ENCODE measurements around the gene SS18L1. TPM values are rescaled to one million over a fixed set of nuclear protein-coding genes. Genes with fewer than 3 reads are reported as not detected.

Gene SS18L1
- total and polyA plus RNA-seq, 10 of the 15 experiments (the other 5 are each of a cell fraction or from before 2014, with no cell fraction given), result 1.8 to 20.0 (median 6.6) TPM

GRCh38 chr20:62143957-62144825 is 622 bp downstream of the SS18L1 start (continued):
- peak; percentile 42; the same call in 1 of the 2 replicates for TF ChIP-seq ZNF207 (IDR thresholded peaks at IDR 0.05; ENCODE audit: borderline replicate concordance)
- peak; percentile 17; the same call in 1 of the 2 replicates for TF ChIP-seq NKRF (conservative IDR thresholded peaks at IDR 0.05)
- TF ChIP-seq EP300 (IDR thresholded peaks at IDR 0.05; ENCODE audit: borderline replicate concordance in 1 of 2, control insufficient read depth in 1 of 2, low read depth in 2 of 2, low read length in 2 of 2), result no peak

GRCh38 chr20:62145688-62146018 is 2.1 kb downstream of the SS18L1 start:
- DNase-seq (ENCODE audit: low read depth, low spot score) (no peak), ATAC-seq (no peak), FAIRE-seq (no peak)
- ChIA-PET SMC1A (ENCODE audit: uncharacterized antibody, unreplicated experiment) (interaction anchor here (0.7 kb wide), 1 partner anchor 110 kb away, joined by 4 read pairs; no protein-coding TSS in a partner anchor), RAD21 (ENCODE audit: unreplicated experiment) (no interaction called here), CTCF (no interaction called here), POLR2A (interaction anchor here (1.7 kb wide), 1 partner anchor 79 kb away, joined by 7 read pairs; the partner anchor contains the start of gene TAF4)
- WGBS (ENCODE audit: insufficient coverage, insufficient replicate concordance, low lambda C conversion rate, missing lambda C conversion rate), result 98% methylated on average over 7 of the region's 7 CpGs
- BruUV-seq (replicated peaks), result no TSS peak
- Histone ChIP-seq H3K4me2 (ENCODE audit: control insufficient read depth, insufficient read depth) (peak overlapping the region; percentile 25), H3K36me3 (ENCODE audit: control insufficient read depth in 2 of 2, insufficient read depth in 2 of 2, low read length in 1 of 2) (no peaks in the 10 kb centered on the region; a peak in 1 of 4 replicates), H3K4me1 (ENCODE audit: control insufficient read depth, insufficient read depth, low read length) (peaks cover 10% of the 10 kb centered on the region), H3K9ac (ENCODE audit: control insufficient read depth, insufficient read depth, low read length) (no peak overlapping the region), H3K4me3 (no peak overlapping the region), H4K20me1 (ENCODE audit: control insufficient read depth, insufficient read depth) (peaks cover 7% of the 10 kb centered on the region), H3K79me2 (ENCODE audit: control insufficient read depth, insufficient read depth, low read length) (peaks cover 67% of the 10 kb centered on the region), H2AFZ (ENCODE audit: control insufficient read depth, low read depth, low read length) (no peak overlapping the region), H3K9me3 (replicated peaks; ENCODE audit: control insufficient read depth, insufficient read depth, low read length) (no peaks in the 10 kb centered on the region), H3K27ac (ENCODE audit: control insufficient read depth, insufficient read depth) (no peak overlapping the region), H3K27me3 (replicated peaks in 1 of 2; ENCODE audit: control insufficient read depth in 2 of 2, insufficient read depth in 2 of 2, low read length in 1 of 2) (no peaks in the 10 kb centered on the region)
- intact Hi-C loops (cut with micrococcal nuclease; ENCODE audit: unreplicated experiment), result no loop called here
- in situ Hi-C loops (cut with MboI), result no loop called here
- TF ChIP-seq RUNX3 (IDR thresholded peaks at IDR 0.05; ENCODE audit: low read length) (no peak), E2F4 (IDR thresholded peaks at IDR 0.05; ENCODE audit: low read depth, low read length) (no peak), ATF7 (IDR thresholded peaks at IDR 0.05; ENCODE audit: low read depth) (no peak), BACH1 (IDR thresholded peaks at IDR 0.05; ENCODE audit: borderline replicate concordance) (no peak), BRCA1 (IDR thresholded peaks at IDR 0.05; ENCODE audit: low read depth, low read length) (no peak), E2F8 (IDR thresholded peaks at IDR 0.05; ENCODE audit: low read depth, partially characterized antibody) (no peak), SMC3 (IDR thresholded peaks at IDR 0.05; ENCODE audit: borderline replicate concordance, low read length) (no peak), MXI1 (IDR thresholded peaks at IDR 0.05; ENCODE audit: low read depth, low read length) (no peak), SMARCA5 (IDR thresholded peaks at IDR 0.05) (no peak), JUNB (IDR thresholded peaks at IDR 0.05) (no peak), RB1 (IDR thresholded peaks at IDR 0.05; ENCODE audit: borderline replicate concordance) (no peak)
